NCI-H2029 treated with DMSO at 0.1 percent for 48 hours (cell line): ENCODE data around the gene ERAL1.
"Not testable (repeated sequence)": the region's sequence is repeated elsewhere in the genome, so short reads cannot be mapped to it uniquely, and the experiment has no call there.

ENCODE experiments used
- DNase-seq: peaks from one replicate; lab custom pipeline; 2025; lab: John Stamatoyannopoulos, UW

The ERAL1 gene

DNA sequence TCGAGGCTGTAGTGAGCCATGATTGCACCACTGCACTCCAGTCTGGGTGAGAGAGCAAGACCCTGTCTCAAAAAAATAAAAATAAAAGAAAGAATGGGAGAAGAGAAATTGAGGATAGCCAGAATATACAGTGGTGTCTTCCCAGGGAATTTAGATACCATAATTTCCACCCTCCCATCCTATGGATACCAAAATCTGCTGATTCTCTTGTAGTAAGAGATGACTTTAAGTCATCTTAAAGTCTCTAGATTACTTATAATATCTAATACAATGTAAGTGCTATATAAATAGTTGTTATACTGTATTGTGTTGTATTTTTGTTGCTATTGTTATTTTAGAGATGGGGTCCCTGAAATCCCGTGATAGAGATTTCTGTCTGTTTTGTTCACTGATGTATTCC is 1.5 kb upstream of the ERAL1 start:
- no peak for DNase-seq

- no peak for DNase-seq
Observed at GRCh38 chr17:28855336-28855679, 492 bp downstream of the ERAL1 start.

DNA sequence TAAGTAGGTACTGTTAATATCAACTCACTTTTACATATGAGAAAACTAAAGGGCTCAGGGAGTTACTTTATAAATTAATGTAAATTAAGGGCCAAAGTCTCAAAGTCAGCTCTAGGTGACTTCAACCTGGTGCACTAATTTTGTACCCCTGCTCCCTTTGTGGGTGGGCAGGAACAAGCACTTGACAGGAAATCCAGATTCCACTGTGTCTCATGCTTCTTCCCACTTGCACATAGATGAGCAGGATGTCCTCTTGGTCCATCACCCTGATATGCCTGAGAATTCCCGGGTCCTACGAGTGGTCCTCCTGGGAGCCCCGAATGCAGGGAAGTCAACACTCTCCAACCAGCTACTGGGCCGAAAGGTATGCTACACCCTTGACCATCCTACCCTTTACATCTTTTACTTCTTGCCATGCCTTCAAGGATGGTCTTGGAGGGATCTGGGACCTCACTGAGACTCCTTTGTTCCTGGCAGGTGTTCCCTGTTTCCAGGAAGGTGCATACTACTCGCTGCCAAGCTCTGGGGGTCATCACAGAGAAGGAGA is 1.3 kb downstream of the ERAL1 start:
- no peak for DNase-seq

GRCh38 chr17:28857905-28858800 is 3.3 kb downstream of the ERAL1 start:
- DNase-seq: no peak

DNA sequence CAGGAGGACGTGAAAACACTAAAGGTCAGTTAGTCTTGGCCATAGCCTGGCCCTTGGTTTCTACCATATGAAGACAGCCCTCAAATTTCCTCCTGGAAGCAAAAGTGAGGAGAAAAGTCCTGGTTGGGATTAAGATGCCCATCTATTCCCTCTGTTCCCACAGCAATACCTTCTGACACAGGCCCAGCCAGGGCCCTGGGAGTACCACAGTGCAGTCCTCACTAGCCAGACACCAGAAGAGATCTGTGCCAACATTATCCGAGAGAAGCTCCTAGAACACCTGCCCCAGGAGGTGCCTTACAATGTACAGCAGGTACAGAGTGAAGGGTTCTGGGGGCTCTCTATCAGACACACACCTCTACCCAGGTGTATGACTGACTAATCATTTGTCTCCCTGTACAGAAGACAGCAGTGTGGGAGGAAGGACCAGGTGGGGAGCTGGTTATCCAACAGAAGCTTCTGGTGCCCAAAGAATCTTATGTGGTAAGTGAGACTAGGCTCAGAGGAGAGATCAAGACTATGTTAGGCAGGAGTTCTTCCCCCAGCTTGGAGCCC is 4.1 kb downstream of the ERAL1 start:
- no peak for DNase-seq

DNA sequence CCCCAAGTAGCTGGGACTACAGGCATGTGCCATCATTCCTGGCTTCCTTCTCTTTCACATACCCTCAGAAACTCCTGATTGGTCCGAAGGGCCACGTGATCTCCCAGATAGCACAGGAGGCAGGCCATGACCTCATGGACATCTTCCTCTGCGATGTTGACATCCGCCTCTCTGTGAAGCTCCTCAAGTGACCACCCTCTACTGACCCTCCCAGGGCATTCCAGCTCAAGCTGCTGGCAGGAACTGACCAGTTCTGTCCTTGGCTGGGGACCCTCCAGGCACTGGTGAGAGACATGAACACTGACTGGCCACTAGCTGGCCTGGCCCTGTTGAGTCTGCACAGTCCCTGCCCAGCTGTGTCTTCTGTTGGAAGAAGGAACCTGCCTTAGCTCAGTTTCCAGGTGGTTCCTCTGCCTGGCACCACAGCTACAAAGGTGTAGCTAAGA is 5.6 kb downstream of the ERAL1 start:
- DNase-seq: no peak

GRCh38 chr17:28861393-28862203 is 6.8 kb downstream of the ERAL1 start:
- no peak for DNase-seq

DNA sequence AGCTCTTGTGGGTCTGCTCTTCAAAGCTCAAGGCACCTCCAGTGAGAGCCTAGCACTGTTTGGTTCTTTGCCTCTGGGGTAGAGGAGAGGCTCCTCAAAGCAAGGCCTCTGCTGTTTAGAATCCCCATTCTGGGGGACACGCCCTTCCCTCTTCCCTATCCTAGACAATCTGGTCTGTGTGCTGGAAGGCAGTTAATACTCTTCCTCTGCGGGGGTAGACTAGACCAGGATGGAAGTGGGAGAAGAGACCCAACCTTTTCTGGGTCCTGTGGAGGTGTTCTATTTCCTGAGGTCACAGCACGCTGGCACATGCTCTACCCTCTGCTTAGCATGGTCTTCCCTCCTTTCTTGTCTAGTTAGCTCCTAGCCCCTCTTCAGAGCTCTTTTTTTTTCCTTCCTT is 7.7 kb downstream of the ERAL1 start:
- no peak for DNase-seq

GRCh38 chr17:28863953-28864352 is 9.1 kb downstream of the ERAL1 start:
- no peak for DNase-seq

GRCh38 chr17:28864991-28865849 is 10.4 kb downstream of the ERAL1 start:
- no peak for DNase-seq

DNA sequence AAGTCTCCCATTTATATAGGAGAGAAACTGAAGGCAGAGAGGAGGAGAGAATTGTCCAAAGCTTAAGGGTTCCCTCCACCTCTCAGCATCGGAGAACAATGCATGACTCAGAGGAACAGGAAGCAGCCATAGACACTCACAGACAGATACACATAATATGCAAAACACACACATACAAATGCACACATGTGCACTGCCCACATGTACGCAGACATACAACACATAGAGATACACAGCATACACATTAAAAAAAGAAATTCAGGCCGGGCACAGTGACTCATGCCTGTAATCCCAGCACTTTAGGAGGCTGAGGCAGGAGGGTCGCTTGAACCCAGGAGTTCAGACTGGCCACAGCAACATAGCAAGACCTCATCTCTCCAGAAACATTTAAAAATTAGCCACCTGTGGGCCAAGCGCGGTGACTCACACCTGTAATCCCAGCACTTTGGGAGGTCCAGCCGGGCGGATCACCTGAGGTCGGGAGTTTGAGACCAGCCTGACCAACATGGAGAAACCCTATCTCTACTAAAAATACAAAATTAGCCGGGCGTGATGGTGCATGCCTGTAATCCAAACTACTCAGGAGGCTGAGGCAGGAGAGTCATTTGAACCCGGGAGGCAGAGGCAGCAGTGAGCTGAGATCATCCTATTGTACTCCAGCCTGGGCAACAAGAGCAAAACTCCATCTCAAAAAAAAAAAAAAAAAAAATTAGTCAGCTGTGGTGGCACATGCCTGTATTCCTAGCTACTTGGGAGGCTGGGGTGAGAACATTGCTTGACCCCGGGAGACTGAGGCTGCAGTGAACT is 11.3 kb downstream of the ERAL1 start:
- DNase-seq: no peak

GRCh38 chr17:28867276-28867675 is 12.5 kb downstream of the ERAL1 start:
- DNase-seq: no peak

- no peak for DNase-seq
Observed at GRCh38 chr17:28871056-28871579, 16.3 kb downstream of the ERAL1 start.

DNA sequence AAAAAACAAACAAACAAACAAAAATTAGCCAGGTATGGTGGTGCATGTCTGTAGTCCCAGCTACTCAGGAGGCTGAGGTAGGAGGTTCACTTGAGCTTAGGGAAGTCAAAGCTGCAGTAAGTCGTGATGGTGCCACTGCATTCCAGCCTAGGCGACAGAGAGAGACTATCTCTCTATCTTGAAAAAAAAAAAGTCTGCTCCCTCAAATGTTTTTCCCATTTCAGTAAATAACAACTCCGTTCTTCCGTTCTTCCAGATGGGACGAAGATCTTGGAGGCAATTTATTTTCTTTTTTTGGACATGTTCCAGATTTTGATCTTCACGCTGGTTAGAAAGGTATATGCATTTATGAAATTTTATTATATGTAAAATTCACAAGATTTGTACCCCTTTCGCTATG is 19.0 kb downstream of the ERAL1 start:
- no peak for DNase-seq

DNA sequence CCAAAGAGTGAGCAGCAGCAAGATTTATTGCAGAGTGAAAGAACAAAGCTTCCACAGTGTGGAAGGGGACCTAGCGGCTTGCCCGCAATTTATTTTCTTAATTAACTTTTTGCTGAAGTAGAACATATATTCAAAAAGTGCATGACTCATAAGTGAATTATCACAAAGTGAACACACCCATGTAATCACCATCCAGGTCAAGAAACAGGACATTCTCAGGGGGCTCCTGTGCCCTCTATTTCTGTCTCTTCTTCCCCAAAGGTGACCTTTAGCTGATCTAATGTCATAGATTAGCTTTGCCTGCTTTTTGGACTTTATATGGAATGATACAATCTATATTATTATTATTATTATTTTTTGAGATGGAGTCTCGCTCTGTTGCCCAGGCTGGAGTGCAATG is 19.9 kb downstream of the ERAL1 start:
- no peak for DNase-seq

GRCh38 chr17:28875848-28876550 is 21.2 kb downstream of the ERAL1 start:
- DNase-seq: no peak

DNA sequence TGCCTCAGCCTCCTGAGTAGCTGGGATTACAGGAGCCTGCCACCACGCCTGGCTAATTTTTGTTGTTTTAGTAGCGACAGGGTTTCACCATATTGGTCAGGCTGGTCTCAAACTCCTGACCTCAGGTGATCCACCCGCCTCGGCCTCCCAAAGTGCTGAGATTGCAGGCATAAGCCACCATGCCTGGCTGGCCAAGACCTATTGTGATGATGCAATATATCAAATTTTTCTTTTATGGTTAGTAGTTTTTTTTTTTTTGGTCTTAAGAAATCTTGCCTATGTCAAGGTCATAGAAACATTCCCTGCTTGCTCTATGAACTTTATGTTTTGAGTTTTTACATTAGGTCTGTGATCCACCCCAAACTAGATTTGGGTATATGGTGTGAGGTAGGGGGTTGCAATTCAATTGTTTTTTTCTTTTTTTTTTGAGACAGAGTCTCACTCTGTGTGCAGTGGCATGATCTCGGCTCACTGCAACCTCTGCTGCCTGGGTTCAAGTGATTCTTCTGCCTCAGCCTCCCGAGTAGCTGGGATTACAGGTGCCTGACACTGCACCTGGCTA is 22.4 kb downstream of the ERAL1 start:
- DNase-seq: not testable (repeated sequence)

DNA sequence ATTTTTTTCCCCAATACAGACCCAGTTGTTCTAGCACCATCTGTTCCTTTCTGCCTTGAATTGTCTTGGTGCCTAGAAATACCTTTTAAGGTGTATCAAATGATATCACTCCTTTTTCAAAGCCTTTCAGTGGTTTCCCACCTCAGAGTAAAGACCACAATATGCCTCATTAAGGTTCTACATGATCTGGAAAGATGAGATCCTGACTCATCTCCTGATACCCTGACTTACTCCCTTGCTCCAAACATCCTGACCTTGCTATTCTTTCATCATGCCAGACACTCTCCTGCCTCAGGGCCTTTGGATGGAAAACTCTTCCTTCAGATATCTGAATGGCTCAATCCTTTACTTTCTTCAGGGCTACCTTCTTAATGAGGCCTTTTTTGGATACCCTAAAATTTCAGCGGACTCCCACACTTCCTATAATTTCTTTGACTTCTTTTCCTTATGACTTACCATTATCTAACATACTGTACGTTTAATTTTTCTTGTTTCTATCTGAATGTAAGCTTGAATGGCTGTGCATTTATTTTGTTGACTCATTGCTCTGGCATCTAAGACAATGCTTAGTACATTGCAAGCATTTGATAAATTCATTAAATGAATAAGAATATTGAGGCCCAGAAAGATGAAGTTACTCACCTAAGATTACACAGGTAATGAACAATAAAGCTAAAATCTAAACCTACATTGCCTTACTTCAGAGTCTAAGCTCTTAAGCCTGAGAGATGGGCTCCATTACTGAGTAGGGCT is 23.5 kb downstream of the ERAL1 start:
- DNase-seq: no peak

DNA sequence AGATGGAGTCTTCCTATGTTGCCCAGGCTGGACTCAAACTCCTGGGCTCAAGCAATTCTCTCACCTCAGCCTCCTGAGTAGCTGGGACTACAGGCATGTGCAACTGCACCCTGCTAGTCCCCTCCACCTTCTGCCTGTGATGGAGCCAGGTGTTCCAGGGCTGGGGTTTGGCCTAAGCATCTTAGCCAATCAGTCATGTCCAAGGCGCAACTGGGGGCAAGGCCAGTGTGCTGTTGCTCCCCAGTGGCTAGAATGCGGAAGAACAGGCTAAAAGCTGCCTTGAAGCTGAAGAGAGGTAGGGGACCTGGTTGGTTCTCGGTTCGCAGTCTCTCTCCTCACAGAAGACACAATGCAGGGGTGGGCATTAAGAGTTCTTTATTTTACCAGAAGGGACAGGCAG is 24.2 kb downstream of the ERAL1 start:
- no peak for DNase-seq
